ENCODE measurements around the gene TMEM86B. TPM values are rescaled to one million over a fixed set of nuclear protein-coding genes. Genes with fewer than 3 reads are reported as not detected.
A peak's percentile ranks its signal among the peaks of the same experiment; 100 is the strongest.

Gene TMEM86B
- total and polyA plus RNA-seq, 8 donors: 1.0 to 27.3 (median 1.6) TPM

- no peaks in the 10 kb centered on the region for H3K27me3 ChIP-seq
- no peaks in the 10 kb centered on the region for H3K4me1 ChIP-seq
- no peaks in the 10 kb centered on the region for H3K36me3 ChIP-seq
- DNase-seq: no peak
- H3K9me3 ChIP-seq: no peaks in the 10 kb centered on the region
- ATAC-seq: peak in 2 of 4 donors; percentile 42 to 78
- TF ChIP-seq CTCF (IDR thresholded peaks at IDR 0.05): no peak
- WGBS, 2 donors: 63 to 68% methylated on average over 15 of the region's 15 CpGs
- H3K27ac ChIP-seq: no peak overlapping the region
- intact Hi-C loops (cut with DNase I): no loop called here
- no peak overlapping the region for H3K4me3 ChIP-seq
- no peak for FAIRE-seq
These were observed 39.1 kb downstream of the TMEM86B start for GRCh38 chr19:55189403-55189835.

GRCh38 chr19:55188625-55189024 is 39.9 kb downstream of the TMEM86B start:
- DNase-seq: no peak
- TF ChIP-seq CTCF (IDR thresholded peaks at IDR 0.05): no peak

GRCh38 chr19:55186080-55186479 is 42.5 kb downstream of the TMEM86B start:
- TF ChIP-seq CTCF (IDR thresholded peaks at IDR 0.05): no peak
- Histone ChIP-seq H3K4me3 (no peak overlapping the region), H3K4me1 (no peaks in the 10 kb centered on the region), H3K27me3 (peaks cover 0 to 1% (median 0%) of the 10 kb centered on the region in 4 donors), H3K27ac (no peak overlapping the region), H3K36me3 (no peaks in the 10 kb centered on the region), H3K9me3 (no peaks in the 10 kb centered on the region)
- no peak for ATAC-seq
- 62 to 67% methylated on average over 11 to 12 of the region's 12 CpGs for WGBS, 2 donors
- no peak for FAIRE-seq
- DNase-seq: peak in 1 of 6 donors; percentile 39
- intact Hi-C loops (cut with DNase I): no loop called here

More at GRCh38 chr19:55188625-55189024, 39.9 kb downstream of the TMEM86B start:
- H3K9me3 ChIP-seq: no peaks in the 10 kb centered on the region
- H3K4me3 ChIP-seq: no peak overlapping the region
- no peak for FAIRE-seq
- H3K27me3 ChIP-seq: no peaks in the 10 kb centered on the region
- no peaks in the 10 kb centered on the region for H3K4me1 ChIP-seq
- H3K27ac ChIP-seq: no peak overlapping the region
- no peaks in the 10 kb centered on the region for H3K36me3 ChIP-seq
- WGBS, 2 donors: 55 to 65% methylated on average over 8 of the region's 8 CpGs
- intact Hi-C loops (cut with DNase I): no loop called here
- peak in 1 of 4 donors; percentile 43 for ATAC-seq

- no peaks in the 10 kb centered on the region for H3K9me3 ChIP-seq
- no peaks in the 10 kb centered on the region for H3K4me1 ChIP-seq
- ATAC-seq (no peak), DNase-seq (peak in 1 of 6 donors; percentile 60), FAIRE-seq (no peak)
- intact Hi-C loops (cut with DNase I): no loop called here
- H3K4me3 ChIP-seq: no peak overlapping the region
- H3K27ac ChIP-seq: no peak overlapping the region
- 69 to 75% methylated on average over 20 of the region's 20 CpGs for WGBS, 2 donors
- no peak for TF ChIP-seq CTCF (IDR thresholded peaks at IDR 0.05)
- H3K36me3 ChIP-seq: no peaks in the 10 kb centered on the region
- peaks cover 0 to 33% (median 0%) of the 10 kb centered on the region in 4 donors for H3K27me3 ChIP-seq
These were observed 46.8 kb downstream of the TMEM86B start for GRCh38 chr19:55181740-55182139.

GRCh38 chr19:55179606-55180484 is 48.7 kb downstream of the TMEM86B start, which contains the start of gene SYT5:
Gene SYT5, minus strand, starts transcription at chr19:55180289. Its CDS starts 1,248 bp downstream, at chr19:55179041.
- intact Hi-C loops (cut with DNase I): no loop called here
- Histone ChIP-seq H3K27me3 (peaks cover 0 to 41% (median 5%) of the 10 kb centered on the region in 4 donors), H3K9me3 (no peaks in the 10 kb centered on the region), H3K36me3 (no peaks in the 10 kb centered on the region), H3K4me3 (peak within 1 kb of the TSS in 3 of 4 donors; percentile 4 to 14 (median 5)), H3K27ac (no peak within 1 kb of the TSS), H3K4me1 (no peaks in the 10 kb centered on the region)
- TF ChIP-seq CTCF (IDR thresholded peaks at IDR 0.05): no peak
- FAIRE-seq: no peak
- DNase-seq: peak in 5 of 6 donors; percentile 38 to 81 (median 67)
- peak; percentile 79 to 93 (median 84) for ATAC-seq
- WGBS, 2 donors: 1 to 3% methylated on average over 36 to 68 of the region's 68 CpGs
